Ramos (cell line): Measurements from ENCODE around the gene FAM83G.

Source experiments
- in situ Hi-C: fragments of 300-500 bp; cut with MboI; formaldehyde crosslinking; loops from one replicate; pipeline ENCODE4 v1.14.3; 2022; ENCODE audit warnings: low sequenced_read_pairs; ENCODE audit not compliant: unreplicated experiment

FAM83G gene

GRCh38 chr17:19010729-19011505 lies 6.4 kb upstream of the FAM83G start:
- in situ Hi-C loops, result no loop called here

GRCh38 chr17:19009970-19010369 lies 5.4 kb upstream of the FAM83G start:
- in situ Hi-C loops, result no loop called here

- in situ Hi-C loops, result no loop called here
Observed at GRCh38 chr17:19006698-19007097, 2.1 kb upstream of the FAM83G start.

GRCh38 chr17:19005789-19006430 lies 1.3 kb upstream of the FAM83G start:
- in situ Hi-C loops, result no loop called here

- in situ Hi-C loops, result no loop called here
Observed at GRCh38 chr17:19005137-19005773, 691 bp upstream of the FAM83G start.

- in situ Hi-C loops, result no loop called here
Observed at GRCh38 chr17:19003543-19004420, 782 bp downstream of the FAM83G start.

GRCh38 chr17:19002805-19003542 lies 1.6 kb downstream of the FAM83G start:
- in situ Hi-C loops, result no loop called here

GRCh38 chr17:19001907-19002590 lies 2.5 kb downstream of the FAM83G start:
- in situ Hi-C loops, result no loop called here

GRCh38 chr17:19000531-19001325 lies 3.8 kb downstream of the FAM83G start:
- in situ Hi-C loops, result no loop called here

GRCh38 chr17:18999911-19000310 lies 4.7 kb downstream of the FAM83G start:
- in situ Hi-C loops, result no loop called here

GRCh38 chr17:18999394-18999793 lies 5.2 kb downstream of the FAM83G start:
- in situ Hi-C loops, result no loop called here

GRCh38 chr17:18997650-18998196 lies 6.8 kb downstream of the FAM83G start:
- in situ Hi-C loops, result no loop called here

- in situ Hi-C loops, result no loop called here
Observed at GRCh38 chr17:18996458-18996857, 8.1 kb downstream of the FAM83G start.

GRCh38 chr17:18995220-18995619 lies 9.3 kb downstream of the FAM83G start:
- in situ Hi-C loops, result no loop called here

GRCh38 chr17:18994631-18995030 lies 9.9 kb downstream of the FAM83G start:
- in situ Hi-C loops, result no loop called here

- in situ Hi-C loops, result no loop called here
Observed at GRCh38 chr17:18993905-18994526, 10.5 kb downstream of the FAM83G start.

GRCh38 chr17:18992454-18993130 lies 12.0 kb downstream of the FAM83G start:
- in situ Hi-C loops, result no loop called here
